HG02943 (cell line): ENCODE data around the gene HOPX.
"Not testable (repeated sequence)": the region's sequence is repeated elsewhere in the genome, so short reads cannot be mapped to it uniquely, and the experiment has no call there.

Experiments used
- ATAC-seq: cut with Tn5 transposase; IDR thresholded peaks from one replicate; pipeline ENCODE4 v1.9.1; 2021; ENCODE audit warnings: mild to moderate bottlenecking, low read depth, moderate library complexity; ENCODE audit not compliant: unreplicated experiment

HOPX gene, protein sequence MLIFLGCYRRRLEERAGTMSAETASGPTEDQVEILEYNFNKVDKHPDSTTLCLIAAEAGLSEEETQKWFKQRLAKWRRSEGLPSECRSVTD

DNA sequence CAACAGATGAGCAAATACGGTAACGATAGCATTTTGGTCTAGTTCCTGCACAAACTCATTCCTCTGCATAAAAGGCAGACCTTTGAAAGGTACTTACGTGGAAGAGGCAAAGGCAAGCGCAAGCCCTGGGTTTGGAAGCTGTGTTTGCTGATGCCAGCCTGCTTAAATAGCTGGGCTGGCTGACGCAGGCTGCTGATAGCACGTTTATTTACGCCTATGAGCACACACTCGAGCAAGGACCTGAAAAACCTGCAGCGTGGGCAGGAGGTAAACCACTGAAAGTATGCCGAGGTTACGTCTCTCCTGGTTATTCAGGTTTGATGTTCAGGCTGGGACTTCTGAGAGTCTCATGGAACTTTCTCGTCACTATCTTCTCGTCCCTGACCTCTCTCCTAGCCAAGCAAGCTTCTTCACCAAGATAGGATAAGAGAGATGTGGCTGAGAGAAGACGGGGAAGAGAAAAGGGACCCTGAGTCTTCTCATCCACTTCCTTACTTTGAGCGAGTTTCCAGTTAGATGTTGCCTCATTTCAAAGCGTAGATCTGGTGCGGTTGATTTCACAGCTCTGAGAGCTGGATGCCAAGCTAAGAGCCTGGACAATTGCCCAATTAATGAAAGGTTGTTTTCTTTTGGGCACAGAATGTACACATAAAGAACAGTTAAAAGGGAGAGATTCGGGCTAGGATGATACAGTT lies at the start of gene HOPX:
Gene HOPX, minus strand, starts transcription at position 139 of the 695 bp plus-strand sequence. CDS start 23,480 bp downstream, outside the sequence.
- ATAC-seq = no peak

DNA sequence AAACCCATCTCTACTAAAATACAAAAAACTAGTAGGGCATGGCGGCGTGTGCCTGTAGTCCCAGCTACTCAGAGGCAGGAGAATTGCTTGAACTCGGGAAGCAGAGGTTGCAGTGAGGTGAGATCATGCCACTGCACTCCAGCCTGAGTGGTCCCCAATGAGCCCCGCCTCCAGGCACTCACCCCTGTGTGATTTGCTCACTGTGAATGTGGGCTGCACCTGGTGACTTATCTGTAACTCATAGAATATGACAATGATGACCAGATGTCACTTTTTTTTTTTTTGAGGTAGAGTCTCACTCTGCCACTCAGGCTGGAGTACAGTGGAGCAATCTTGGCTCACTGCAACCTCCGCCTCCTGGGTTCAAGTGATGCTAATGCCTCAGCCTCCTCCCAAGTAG lies 49.0 kb upstream of the HOPX start:
- no peak for ATAC-seq

DNA sequence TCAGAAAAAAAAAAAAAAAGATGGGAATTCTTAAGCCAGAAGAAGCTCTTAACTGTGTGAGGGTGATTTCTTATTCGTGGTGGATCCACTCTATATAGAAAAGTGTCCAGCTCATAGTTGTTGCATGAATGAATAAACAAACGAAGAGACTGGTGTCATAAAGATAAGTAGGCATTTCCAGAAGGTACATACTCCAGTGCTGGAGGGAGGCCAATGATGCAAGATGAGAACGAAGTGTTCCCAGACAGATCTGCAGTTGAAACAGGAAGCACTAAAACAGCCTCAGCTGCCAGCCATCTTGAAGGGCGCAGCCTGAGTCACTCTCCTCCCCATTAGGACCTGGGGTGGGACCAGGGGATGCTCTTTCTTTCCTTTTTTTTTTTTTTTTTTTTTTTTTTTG lies 47.4 kb upstream of the HOPX start:
- no peak for ATAC-seq

DNA sequence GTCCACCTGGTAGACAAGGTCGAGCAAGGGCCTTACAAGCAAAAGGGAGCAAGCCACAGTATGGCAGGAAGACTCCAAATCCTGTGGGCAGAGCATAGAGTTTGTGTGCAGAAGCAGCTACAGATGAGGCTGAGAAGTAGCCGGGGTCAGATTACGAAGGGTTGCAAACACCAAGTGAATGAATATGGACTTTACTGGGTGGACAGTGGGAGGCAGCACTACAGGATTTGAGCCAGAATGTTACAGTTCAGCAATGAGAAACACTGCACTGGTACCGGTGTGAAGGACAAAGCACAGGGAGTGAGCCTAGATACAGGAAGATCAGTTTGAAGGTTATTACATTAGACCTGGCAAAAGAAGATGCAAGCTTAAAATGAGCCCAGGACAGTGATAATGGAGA lies 46.1 kb upstream of the HOPX start:
- no peak for ATAC-seq

DNA sequence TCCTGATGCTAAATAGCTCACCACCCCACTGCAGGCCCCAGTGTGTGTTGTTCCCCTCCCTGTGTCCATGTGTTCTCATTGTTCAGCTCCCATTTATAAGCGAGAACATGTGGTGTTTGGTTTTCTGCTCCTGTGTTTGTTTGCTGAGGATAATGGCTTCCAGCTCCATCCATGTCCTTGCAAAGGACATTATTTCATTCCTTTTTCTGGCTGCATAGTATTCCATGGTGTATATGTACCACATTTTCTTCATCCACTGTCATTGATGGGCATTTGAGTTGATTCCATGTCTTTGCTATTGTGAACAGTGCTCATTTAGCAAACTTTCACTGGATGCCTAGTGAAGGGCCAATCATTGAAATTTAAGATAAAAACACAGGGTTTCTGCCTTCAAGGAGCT lies 45.5 kb upstream of the HOPX start:
- not testable (repeated sequence) for ATAC-seq

DNA sequence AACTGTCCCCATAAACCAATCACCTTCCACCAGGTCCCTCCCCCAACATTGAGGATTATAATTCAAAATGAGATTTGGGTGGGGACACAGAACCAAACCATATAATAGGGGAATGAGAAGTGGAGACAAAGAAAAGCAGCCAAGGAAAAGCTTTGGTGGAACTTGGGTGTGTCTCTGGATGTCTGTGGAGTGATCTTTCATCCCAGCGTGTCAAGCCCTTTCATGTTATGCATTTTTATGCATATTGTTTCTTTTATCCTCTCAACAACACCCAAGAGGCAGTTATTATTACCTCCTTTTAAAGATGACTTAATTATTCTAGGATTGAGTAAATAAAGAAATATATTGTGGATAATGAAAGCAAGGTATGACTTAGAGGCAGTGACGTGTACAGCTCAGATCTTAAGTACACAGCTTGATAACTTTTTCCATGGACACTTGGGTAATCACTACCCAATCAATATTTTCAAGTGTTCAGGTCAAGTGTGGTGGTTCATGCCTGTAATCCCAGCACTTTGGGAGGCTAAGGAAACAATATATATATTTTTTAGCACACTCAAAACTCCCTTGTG lies 42.6 kb upstream of the HOPX start:
- ATAC-seq = no peak

DNA sequence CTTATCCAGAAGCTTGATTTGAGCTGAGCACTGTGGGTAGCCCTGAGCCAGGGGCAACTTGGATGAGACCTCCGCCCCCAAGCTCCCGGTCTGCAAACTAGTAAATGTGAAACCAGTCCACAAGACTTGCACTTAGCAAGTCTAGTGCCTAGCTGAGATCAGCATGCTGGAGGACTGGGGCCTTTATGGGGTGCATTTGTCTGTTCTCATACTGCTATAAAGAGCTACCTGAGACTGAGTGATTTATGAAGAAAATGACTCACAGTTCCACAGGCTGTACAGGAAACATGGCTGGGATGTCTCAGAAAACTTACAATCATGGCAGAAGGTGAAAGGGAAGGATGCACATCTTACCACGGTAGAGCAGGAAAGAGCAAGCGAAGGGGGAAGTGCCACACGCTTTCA lies 42.1 kb upstream of the HOPX start:
- ATAC-seq = no peak

DNA sequence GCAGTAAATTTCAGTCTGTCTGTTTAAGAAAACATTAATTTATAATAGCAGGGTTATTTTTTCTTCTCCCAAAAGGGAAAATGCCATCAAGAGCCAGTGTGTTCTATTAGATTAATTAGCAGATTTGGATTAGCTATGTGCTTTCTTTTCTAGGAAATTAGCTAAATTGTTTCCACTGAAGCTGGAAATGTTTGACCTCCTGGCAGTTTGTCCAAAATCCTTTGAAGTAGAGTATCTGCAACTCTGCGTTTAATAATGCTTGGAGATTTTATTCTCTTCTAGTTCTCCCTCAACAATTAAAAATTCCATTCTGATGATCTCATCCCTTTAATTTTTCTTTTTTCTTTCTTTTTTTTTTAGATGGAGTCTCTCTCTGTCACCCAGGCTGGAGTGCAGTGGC lies 27.1 kb upstream of the HOPX start:
- ATAC-seq = no peak

DNA sequence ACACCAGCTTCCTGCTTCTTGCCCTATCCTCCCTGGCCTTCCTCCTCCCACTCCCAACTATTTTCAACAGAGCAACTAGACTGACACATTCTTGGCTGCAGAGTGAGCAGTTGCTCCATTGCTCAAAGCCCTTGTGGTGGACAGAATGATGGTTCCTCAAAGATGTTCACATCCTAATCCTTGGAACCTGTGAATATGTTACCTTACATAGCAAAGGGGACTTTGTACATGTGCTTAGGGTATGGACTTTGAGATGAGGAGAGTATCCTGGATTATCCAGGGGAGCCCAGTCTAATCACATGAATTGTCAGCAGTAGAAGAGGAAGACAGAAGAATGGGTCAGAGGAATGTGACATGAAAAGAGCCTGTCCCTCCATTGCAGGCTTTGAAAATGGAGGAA lies 24.9 kb upstream of the HOPX start:
- no peak for ATAC-seq

DNA sequence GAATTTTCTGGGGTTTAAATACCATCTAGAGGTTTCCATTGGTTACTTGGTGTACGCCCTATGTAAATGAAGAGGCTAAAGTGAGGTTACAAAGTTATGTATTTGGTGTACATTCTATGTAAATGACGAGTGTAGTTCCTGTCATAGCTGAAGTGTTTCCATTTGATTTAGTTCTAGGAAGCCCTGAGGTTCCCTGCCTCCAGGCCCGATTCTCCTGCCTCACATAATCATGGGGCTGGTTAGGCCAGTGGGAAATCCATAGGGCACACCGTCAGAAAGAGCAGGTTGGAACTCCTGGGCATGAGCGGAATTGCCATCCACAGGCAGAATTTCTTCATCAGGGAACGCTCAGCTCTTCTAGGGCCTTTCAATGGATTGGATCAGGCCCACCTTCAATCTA lies 24.2 kb upstream of the HOPX start:
- no peak for ATAC-seq

DNA sequence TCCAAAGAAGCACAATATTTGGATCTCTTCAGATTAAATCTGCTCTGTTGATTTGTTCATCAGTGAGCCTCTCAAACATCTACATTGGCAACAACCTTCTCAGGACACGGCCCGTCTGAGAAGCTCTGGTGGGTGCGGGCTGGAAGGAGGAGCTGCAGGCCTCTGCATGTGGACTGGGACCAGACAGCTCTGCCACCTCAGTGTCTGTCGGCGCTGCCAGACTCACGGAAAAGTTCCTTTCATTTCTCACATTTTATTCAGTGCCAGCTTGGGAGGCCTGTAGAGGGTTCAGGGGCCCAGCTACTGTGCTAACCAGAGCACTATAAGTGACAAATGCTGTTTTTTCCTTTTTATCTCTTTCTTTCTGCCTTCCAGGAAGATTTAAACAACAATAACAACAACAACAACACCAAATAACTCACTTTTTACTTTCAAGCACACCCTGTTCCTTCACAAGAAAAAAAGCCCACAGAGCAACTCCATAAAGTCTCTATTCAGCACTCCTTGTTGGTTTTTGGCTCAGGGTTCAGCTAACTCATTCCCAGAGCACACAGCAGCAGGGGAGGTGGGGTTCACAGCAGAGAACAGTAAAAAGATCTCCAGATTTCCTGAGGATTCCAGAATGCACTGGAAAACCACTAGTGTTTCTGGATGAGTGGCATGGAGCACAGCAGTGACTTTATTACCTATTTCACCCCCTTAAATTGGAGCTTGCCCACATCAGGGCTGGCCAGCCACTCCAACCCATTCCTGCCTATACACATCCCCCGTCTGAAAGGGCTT lies 23.2 kb upstream of the HOPX start:
- ATAC-seq = no peak

DNA sequence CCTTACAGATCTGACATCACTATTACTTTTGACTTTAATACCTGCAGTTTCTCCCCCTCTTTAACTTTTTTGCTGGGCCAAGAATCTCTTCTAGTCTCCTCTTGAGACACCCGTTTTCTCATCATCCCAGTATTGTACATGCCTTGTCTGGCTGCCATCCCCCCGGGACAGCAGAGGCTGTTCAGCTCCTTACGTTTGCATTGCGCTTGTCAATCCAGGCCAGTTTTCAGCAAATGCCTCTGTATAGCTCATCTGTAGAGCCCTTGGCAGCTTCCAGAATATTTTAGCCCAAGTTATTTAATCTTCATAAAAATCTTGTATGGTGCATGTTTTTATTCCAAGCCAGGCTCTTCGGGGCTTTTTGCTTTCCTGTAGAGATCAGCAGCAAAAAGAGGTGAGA lies 22.3 kb upstream of the HOPX start:
- no peak for ATAC-seq

DNA sequence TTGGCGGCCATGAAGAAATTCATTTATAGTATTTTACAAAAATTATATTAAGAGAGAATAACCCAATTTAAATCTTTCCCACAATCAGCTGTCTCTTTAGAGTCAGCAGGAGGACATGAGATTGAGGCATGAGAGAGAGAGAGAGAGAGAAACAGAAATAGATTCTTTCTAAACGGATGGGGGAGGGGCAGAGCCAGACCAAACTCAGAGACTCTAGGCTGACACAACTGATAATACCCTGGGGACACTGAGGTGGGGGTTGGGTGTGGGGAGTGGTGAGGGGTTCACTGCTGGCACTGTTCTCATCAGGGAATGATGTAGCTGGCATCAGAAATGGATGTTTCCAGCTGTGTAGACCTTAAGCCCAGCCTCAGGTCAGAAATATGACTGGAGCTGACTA lies 20.5 kb upstream of the HOPX start:
- no peak for ATAC-seq

DNA sequence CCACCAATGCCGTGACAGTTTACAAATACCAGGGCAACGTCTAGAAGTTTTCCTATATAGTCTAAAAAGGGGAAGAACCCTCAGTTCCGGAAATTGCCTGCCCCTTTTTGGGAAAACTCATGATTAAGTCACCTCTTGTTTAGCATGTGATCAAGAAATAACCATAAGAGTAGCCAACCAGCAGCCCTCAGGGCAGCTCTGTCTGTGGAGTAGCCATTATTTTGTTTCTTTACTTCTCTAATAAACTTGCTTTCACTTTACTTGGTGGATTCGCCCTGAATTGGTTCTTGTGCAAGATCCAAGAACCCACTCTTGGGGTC lies 20.0 kb upstream of the HOPX start:
- ATAC-seq = no peak

DNA sequence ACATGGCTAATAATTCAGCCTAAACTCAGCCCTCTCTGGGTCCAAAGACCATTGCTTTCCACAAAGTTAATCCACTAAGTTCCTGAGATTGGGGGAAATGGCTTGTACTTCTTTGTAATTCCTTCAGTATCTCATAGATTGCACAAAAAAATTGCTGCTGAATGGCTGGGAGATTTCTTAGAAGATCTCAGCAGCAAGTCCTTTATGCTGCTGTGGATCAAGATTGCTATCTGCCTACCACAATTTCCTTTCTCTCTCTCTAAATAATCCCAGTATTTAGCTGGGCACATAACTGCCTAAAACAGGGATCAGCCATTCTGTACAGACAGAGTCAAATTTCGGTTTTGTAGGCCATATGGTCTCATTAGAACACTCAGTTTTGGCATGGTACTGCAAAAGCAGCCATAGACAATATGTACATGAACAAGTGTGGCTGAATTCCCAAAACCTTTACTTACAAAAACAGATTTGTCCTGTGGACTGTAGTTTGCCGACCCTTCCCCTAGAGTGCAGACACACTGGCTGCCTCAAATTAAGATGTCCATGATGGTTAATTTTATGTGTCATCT lies 18.5 kb upstream of the HOPX start:
- ATAC-seq = no peak

DNA sequence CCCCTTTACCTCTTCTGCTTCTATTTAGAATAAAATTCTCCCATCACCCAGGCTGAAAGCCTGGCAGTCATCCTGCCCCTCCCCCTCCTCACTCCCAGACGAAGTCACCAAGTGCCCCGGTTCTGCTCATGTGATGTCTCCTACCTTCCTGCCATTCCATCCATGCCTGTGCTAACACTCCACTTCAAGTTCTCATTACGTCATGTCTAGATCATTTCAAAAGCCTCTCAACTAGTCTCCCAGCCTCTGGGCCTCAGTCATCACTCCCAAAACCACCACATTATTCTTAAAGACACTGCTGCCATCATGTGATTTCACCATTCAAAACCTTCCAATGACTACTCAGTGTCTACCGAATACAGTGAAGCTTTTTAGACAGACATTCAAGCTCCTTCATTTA lies 17.2 kb upstream of the HOPX start:
- ATAC-seq = no peak

DNA sequence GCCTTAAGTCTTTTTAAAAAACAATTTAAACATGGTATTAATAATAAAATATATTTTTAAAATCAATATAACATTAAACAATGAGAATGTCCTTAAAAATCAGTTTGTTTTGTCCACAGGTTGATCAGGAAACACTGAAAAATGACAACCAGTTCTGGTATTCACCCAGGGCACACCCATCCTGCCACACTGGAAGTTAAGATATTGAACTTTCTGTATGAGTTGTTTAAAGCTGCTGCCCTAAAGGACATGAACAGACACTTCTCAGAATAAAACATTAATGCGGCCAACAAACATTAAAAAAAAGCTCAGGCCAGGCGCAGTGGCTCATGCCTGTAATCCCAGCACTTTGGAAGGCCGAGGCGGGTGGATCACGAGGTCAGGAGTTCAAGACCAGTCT lies 15.0 kb upstream of the HOPX start:
- no peak for ATAC-seq

DNA sequence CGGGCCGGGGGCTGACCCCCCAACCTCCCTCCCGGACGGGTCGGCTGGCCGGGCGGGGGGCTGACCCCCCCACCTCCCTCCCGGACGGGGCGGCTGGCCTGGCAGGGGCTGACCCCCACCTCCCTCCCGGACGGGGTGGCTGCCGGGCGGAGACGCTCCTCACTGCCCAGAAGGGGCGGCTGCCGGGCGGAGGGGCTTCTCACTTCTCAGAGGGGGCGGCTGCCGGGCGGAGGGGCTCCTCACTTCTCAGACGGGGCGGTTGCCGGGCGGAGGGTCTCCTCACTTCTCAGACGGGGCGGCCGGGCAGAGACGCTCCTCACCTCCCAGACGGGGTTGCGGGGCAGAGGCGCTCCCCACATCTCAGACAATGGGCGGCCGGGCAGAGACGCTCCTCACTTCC lies 12.4 kb upstream of the HOPX start:
- not testable (repeated sequence) for ATAC-seq

DNA sequence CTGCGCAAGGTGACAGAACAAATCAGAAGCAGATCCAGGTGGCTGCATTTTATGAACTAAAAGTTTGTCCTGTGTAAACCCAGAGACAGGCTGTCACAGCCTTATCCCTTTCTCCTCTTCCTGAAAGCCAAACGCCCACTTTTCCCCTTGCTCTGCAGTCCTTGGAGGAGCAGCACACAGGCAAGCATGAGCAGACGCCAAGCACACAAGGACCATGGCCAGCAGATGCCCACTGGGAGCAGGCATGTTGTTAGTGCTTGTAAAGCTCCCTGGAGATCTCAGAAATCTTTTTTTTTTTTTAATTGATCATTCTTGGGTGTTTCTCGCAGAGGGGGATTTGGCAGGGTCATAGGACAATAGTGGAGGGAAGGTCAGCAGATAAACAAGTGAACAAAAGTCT lies 11.5 kb upstream of the HOPX start:
- no peak for ATAC-seq

DNA sequence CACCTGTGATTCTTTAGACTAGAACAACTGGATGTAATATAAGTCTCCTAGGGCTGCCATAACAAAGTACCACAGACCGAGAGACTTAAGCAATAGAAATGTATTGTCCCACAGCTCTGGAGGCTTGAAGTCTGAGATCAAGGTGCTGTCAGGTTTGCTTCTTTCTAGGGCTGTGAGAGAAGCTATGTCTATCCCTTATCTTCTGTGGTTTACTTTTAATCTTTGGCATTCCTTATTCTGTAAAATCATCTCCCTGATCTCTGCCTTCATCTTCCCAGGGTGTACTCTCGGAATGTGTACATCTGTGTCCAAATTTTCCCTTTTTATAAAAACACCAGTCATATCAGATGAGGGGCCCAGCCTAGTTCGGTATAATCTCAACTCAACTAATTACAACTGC lies 10.3 kb upstream of the HOPX start:
- ATAC-seq = no peak

DNA sequence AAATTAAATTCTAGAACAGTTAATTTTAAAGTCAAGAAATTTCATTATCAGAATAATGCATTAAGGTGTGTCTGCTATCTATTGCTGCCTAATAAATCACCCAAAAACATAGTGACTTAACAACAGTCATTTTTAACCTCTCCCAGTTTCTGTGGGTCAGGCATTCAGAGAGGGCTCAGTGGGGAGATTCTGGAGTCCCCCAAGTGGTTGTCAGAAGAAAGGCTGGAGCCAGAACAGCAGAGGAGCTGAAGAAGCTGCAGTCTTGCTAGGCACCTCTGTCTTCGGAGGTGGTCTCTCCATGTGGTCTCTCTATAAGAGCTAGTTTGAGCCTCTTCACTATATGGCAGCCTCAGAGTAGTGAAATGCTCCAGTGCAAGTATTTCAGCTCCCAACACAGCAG lies 9.3 kb upstream of the HOPX start:
- no peak for ATAC-seq
